NOMO-1 treated with DMSO at 0.1 percent for 48 hours (cell line): ENCODE measurements around the gene SLC28A2.
"Not testable (repeated sequence)": the region's sequence is repeated elsewhere in the genome, so short reads cannot be mapped to it uniquely, and the experiment has no call there.

Experiments
- DNase-seq: peaks from one replicate; lab custom pipeline; 2025; ENCODE audit not compliant: unreplicated experiment; lab: John Stamatoyannopoulos, UW

Gene SLC28A2

DNA sequence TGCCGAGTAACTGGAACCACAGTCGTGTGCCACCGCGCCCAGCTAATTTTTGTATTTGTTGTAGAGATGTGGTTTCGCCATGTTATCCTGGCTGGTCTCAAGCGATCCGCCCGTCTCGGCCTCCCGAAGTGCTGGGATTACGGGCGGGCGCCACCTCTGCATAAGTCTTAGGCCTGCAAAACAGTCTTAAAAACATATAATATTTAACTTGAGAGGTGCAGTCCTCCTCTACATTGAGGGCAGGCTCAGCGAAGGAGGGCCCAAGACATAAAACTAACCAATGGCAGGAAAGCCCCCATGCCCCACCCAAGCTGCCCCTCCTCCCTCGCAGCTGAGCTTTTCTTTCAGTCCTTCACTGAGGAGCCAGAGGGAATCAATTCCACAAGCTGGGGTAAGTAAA is at the start of gene SLC28A2:
Gene SLC28A2, plus strand, starts transcription at position 347 of the 400 bp plus-strand sequence. CDS start 982 bp downstream, outside the sequence.
- no peak for DNase-seq

DNA sequence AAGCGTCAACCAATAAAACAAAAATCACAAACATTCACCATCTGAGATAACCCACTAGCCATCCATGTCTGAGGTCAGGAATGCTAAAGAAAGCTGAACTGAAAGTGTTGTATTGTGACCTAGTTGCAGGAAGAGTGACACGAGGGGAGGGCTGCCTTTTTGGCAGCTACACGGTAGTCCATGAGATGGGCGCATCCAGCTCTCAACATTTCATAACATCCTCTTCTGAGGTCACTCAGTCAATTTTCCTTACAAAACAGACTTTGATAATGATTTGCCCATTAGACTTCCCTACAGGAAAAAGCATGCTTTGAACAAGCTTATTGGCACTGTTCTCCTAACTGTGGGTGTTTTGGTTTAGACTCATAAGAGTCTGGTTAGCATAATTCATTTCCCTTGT is 48.9 kb upstream of the SLC28A2 start:
- no peak for DNase-seq

GRCh38 chr15:45205192-45205591 is 46.8 kb upstream of the SLC28A2 start:
- DNase-seq: peak; percentile 58

DNA sequence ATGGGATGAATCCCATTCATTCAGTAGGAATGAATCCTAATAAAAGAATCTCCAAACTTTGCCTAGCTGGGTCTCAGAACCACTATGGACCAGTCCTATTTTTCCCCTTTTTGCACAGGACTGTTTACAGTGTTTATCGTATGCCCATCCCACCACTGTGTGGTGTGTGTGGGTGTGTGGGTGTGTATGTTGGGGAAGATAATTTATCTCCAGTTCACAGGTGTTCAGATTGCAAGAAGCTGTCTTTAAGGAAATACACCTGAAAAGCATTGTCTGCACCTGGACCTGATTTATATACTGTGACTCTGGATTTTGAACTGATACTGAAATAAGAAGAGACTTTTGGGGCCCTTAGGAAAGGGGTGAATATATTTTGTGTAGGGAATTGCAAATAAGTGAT is 39.5 kb upstream of the SLC28A2 start:
- no peak for DNase-seq

GRCh38 chr15:45221053-45221599 is 30.9 kb upstream of the SLC28A2 start:
- DNase-seq: no peak

GRCh38 chr15:45221967-45222366 is 30.1 kb upstream of the SLC28A2 start:
- no peak for DNase-seq

- no peak for DNase-seq
Observed at GRCh38 chr15:45224621-45225217, 27.3 kb upstream of the SLC28A2 start.

- no peak for DNase-seq
Observed at GRCh38 chr15:45225506-45226273, 26.3 kb upstream of the SLC28A2 start.

GRCh38 chr15:45228931-45229330 is 23.1 kb upstream of the SLC28A2 start:
- no peak for DNase-seq

- no peak for DNase-seq
Observed at GRCh38 chr15:45230245-45230965, 21.6 kb upstream of the SLC28A2 start.

GRCh38 chr15:45231132-45231531 is 20.9 kb upstream of the SLC28A2 start:
- DNase-seq: no peak

GRCh38 chr15:45231864-45232562 is 20.0 kb upstream of the SLC28A2 start:
- no peak for DNase-seq

- no peak for DNase-seq
Observed at GRCh38 chr15:45234562-45235235, 17.3 kb upstream of the SLC28A2 start.

DNA sequence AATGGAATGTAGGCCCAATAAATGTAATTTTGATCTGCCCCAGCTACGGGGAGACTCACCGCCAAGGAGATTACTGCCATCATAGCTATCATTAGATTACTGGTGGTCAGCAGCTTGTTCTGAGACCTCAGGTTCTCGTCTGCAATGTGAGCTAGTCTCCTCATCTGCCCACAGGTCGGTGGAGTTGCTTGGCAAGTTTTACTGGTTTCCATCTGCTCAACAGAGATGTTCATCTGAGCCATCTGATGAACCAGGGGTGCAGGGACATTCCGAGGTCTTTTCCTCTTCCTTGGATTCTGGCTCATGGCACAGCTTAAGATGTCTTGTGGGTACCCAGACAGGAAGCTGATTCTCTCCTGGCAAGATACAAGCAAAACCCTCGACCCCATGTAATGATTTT is 15.2 kb upstream of the SLC28A2 start:
- not testable (repeated sequence) for DNase-seq

- DNase-seq: no peak
Observed at GRCh38 chr15:45242289-45242688, 9.7 kb upstream of the SLC28A2 start.

DNA sequence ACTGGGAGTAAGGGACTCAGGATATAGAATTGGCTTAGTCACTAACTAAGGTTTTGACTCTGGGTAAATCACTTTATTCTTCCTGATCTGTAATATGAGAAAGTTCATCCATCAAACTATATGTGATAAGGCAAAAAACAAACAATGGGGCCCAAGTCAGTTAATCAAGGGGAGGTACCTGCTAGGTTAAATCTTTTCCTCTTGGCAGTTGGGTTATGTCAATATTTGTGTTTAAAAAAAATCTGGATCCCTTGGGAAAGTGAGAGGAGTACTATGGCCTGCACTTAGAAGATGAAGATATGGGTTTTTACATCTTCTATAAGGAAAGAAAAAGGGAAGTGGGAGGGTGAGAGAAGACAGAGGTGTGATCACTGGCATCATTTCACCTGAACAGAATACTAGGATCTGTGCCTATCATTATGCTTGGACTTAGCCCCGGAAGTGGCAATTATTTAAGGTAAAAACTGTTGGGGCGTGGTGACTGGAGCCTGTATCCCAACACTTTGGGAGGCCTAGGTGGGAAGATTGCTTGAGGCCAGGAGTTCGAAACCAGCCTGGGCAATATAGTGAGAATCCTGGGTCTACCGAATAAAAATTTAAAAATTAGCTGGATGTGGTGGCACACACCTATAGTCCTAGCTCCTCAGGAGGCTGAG is 2.8 kb upstream of the SLC28A2 start:
- DNase-seq: no peak

DNA sequence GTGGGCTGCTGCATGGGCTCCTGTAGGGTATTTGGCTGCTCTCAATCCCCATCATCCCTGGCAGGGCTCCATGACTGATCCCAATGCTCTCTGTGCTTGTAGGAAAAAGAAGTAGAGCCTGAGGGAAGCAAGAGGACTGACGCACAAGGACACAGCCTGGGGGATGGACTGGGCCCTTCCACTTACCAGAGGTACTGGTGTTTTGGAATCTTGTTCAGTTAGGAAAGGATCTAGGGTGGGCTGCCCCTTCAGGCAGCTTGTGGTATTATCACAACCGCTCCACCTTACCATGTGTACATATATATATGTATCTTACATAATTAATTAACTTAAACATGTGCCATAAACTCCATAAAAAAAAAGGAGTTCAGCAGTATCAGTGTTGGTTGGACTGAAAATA is 1.3 kb downstream of the SLC28A2 start:
- DNase-seq: no peak

- DNase-seq: no peak
Observed at GRCh38 chr15:45254405-45254804, 2.4 kb downstream of the SLC28A2 start.

DNA sequence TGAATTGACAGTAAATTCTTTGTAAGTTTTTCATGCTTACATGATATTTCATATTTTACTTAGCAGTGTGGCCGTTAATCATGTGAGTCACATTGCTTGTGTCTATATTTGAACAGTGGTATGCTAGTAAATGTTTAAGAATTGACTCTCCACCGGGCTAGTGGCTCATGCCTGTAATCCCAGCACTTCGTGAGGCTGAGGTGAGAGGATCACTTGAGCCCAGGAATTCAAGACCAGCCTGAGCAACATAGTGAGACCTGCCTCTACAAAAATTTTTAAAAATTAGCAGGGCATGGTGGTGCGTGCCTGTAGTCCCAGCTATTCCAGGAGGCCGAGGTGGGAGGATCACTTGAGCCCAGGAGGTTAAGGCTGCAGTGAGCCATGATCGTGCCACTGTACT is 2.8 kb downstream of the SLC28A2 start:
- DNase-seq: not testable (repeated sequence)

- DNase-seq: no peak
Observed at GRCh38 chr15:45259796-45260195, 7.8 kb downstream of the SLC28A2 start.
